HG03045 (cell line): ENCODE measurements around the gene TCP10L.
"Not testable (repeated sequence)": the region's sequence is repeated elsewhere in the genome, so short reads cannot be mapped to it uniquely, and the experiment has no call there.

Experiments used
- ATAC-seq: cut with Tn5 transposase; IDR thresholded peaks from one replicate; pipeline ENCODE4 v1.9.1; 2021; ENCODE audit warnings: mild to moderate bottlenecking, moderate library complexity; ENCODE audit not compliant: unreplicated experiment

Gene TCP10L

DNA sequence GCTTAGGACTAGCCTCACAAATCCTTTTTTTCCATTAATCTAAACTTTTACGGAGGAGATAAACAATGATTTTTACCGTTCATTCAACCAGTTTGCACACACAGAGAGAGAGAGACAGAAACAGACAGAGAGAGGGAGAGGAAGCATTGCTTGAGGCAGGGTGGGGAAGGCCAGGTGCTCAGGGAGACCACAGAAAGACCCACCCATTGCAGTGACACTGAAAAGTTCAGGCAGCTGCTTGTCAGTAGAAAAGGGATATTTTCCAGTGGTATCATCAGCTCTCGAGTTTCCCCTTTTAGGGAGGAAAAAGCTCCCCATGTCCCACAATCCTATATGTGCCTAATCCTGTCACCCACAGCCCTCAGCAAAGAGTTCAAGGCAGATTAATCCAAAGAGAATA is 27.2 kb downstream of the TCP10L start:
- no peak for ATAC-seq

DNA sequence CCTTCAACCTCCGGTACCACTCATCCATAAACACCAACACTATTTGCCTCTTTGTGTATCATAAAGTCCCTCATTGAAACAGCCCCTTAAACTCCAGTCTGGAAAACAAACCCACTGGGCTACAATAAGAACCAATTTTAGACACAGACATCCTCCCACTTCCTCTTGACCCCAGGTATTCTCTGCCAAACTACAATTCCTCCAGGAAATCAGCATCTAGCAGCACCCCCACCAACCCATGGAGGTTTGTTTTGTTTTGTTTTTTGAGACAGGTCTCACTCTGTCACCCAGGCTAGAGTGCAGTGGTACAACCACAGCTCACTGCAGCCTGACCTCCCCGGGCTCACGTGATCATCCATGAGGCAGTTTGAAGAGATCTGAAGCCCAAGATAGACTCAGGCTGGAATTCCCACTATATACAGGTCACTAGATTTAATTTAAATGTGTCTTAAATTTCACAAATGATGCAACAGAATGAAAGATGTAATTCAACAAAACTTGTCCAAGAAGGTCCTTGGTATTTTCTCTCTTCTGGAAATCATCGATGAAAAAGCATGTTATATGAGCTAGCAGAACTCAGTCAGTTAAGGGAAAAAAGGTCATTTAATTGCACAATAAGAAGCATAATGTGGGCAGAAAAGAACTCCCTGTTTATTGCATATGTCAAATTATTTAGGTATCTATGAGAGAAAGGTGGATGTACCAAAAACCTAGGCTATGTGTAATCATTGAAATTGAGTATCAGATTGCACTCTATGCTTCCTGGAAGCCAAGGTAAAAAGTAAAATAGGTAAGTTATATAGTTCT is 30.3 kb downstream of the TCP10L start:
- no peak for ATAC-seq

DNA sequence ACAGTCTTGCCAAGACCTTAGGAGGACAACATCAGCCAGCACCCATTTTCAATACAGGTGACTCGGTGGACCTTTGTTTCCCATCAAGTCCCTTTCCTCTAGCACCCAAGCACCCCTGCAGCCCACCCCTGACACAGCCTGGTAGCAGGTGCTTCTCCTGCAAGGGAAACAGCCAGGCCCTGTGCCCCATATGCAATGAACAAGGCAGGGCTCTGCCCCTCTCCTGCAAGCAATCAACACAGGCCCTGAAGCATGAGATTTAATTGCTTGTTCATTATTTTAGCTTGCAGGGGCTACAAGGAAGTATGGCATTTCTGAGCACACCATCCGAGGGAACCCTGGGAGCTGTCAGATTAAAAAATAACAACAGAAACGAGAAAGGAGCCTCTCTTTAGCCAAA is 35.4 kb downstream of the TCP10L start:
- ATAC-seq: no peak

DNA sequence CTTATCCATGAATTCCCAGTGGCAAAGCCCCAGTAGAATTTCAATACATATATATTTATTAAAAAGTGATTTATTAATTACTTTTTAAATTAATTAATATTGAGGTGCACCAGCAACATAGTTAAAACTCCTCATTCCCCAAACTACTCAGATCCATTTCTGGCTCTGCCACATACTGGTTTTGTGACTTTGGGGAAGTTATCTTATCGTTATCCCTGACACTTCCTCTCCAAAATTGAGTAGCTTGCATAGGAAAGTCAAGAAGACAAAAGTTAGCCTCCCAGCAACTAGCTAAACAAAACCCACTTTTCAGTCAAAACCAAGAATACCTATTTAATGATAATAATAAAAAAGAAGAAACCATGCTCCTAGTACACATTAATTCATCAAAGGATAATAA is 35.9 kb downstream of the TCP10L start:
- no peak for ATAC-seq

DNA sequence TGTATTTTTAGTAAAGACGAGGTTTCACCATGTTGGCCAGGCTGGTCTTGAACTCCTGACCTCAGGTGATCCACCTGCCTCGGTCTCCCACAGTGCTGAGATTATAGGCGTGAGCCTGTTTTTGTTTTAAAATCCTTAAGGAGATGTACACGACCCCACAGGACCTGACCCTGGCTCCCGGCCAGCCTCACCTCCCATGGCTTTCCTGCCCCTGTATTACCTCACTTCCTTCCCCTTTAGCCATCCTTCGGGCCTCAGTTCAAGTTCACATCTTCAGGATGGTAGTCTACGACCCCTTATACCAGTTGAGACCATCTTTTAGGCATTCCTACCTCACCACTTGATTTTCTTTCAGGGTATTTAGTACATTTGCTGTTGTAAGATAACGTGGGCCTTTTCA is 36.3 kb downstream of the TCP10L start:
- no peak for ATAC-seq

DNA sequence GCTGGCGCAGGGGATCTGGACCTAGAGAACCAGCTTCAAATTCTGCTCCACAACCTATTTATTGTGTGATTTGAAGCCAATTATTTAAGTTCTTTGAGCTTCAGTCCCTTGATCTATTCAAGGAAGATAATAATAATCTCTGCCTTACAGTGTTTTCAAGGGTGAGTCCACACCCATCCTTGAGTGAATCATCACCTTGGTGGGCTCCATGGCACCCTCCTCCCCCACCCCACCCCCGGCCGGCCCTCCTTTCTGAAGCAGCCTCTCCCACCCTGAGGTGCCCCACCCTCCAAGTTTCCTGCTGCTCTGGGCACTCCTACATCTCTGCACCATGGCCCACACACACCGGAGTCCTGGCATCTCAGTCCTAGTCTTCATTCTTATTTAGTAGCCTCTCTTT is 38.3 kb downstream of the TCP10L start:
- ATAC-seq: no peak

DNA sequence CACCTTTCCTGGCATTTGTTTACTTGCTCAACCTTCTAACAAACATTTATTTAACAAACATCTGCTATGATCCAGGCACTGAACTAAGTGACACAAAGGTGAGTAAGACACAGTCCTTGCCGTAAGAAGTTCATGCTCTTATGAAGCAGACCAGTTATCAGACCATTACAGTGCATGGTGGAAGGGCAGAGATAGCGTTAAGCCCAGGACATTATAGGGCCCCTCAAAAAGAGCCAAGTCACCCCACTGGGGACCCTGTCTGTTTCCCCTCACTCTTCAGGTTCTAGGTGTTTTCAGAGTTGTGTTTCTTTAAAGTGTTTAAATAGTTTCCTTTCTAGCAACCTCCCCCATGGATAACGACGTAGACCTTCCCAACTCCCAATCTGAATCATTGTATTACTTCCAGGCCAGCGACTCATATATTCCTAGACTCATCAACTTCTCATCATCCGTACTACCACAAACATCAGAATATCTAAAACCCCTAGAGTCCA is 39.3 kb downstream of the TCP10L start:
- no peak for ATAC-seq

DNA sequence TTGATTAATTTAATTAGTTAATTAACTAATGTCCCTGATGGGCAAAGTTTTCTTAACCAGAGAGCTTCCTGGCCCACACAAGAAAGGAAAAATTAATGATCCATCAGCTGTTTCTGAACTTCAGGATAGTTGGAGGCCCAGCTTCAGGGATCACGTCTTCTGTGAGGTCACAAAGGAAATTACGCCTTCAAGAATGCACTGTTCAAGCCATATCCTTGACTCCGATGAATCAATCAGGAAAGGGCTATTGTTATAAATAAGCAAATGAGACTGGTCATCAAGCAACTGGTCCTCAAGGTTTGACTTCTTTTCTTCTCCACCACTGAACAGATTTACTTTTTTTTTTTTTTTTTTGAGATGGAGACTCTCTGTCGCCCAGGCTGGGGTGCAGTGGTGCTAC is 40.6 kb downstream of the TCP10L start:
- ATAC-seq: no peak

DNA sequence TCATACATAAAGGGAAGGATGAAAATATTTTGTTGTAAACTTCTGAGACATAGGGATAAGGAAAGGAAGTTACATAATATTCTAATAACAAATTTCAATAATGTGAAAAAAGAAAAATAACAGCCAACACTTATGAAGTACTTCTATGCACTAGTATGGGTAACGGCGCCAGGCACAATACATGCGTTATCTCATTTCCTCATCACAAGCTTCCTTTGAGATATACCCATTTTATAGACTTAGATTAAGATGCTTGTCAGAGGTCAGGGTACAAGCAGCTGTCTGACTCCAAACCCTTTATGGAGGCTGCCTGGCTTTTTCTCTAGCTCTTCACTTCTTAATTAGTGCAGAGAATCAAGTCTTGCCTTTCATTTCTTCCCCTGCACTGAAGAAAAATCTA is 41.3 kb downstream of the TCP10L start:
- ATAC-seq: no peak

DNA sequence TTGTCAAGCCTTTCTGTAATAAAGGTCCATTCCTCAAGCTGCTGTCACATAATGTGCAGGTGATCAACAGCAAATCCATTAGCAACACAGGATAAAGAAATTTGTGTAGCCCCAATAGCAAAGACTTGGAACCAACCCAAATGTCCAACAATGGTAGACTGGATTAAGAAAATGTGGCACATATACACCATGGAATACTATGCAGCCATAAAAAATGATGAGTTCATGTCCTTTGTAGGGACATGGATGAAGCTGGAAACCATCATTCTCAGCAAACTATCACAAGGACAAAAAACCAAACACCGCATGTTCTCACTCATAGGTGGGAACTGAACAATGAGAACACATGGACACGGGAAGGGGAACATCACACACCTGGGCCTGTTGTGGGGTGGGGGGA is 42.3 kb downstream of the TCP10L start:
- ATAC-seq: not testable (repeated sequence)

DNA sequence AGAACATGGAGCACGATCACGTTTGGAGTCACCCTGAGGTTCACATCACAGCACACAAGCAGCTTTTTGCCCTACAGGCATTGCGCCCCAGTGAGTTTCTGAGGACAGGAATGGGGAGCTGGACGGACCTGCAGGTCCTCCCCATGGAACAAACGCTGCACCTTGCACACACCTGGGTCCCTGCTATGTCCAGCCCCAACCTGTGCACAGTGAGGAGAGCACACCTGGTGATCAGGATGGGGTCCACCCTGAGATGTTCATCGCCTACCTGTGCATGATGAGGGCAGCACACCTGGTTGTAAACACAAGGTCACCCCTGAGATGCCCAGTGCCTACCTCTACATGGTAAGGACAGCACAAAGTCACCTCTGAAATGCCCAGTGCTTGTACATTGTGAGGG is 45.9 kb downstream of the TCP10L start:
- no peak for ATAC-seq

DNA sequence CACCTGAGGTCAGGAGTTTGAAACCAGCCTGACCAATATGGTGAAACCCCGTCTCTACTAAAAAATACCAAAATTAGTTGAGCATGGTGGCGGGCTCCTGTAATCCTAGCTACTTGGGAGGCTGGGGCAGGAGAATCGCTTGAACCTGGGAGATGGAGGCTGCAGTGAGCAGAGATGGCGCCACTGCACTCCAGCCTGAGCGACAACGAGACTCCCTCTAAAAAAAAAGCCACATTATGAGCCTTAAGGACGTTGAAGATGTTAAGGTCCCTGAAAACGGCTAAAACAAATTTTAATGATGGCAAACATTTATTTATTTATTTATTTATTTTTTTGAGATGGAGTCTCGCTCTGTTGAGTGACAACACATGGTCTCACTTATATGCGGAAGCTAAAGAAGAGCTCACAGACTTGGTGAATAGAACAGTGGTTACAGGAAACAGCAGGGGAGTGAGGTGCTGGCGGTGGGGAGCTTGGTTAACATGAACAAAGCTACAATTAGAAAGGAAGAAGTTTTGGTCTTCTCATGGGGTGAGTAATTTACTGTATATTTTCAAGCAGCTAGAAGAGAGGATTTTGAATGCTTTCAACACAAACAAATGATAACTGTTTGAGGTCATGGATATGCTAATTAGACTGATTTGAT is 47.1 kb downstream of the TCP10L start:
- ATAC-seq: no peak

DNA sequence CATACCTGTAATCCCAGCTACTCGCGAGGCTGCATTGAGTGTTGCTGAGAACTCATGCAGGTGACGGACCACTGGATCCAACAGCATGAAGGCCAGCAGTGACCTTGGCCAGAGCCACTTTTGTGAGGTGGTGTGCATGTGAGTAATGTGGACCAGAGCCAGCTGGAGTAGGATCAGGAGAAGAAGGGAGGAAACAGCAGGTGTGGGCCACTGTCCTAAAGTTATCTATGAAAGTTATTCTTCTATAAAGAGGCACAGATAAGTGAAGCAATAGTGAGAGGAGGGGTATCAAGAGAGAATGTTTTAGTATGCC is 47.8 kb downstream of the TCP10L start:
- no peak for ATAC-seq

DNA sequence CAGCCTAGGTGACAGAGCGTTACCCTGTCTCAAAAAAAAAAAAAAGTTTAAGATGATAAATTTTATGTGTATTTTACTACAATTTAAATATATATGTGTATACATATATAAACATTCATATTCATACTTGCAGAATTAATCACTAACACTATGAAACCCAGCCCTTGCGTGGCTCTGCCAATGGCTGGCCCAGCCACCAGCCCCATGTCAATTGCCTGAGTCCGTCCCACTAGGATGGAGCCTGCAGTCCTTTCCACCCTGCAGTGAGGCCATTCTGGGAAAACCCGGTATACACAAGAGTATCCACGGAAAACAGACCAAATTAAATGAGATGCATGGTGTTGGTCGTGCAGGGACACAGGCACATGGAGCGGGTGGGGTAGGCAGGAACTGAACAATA is 49.7 kb downstream of the TCP10L start:
- ATAC-seq: no peak

DNA sequence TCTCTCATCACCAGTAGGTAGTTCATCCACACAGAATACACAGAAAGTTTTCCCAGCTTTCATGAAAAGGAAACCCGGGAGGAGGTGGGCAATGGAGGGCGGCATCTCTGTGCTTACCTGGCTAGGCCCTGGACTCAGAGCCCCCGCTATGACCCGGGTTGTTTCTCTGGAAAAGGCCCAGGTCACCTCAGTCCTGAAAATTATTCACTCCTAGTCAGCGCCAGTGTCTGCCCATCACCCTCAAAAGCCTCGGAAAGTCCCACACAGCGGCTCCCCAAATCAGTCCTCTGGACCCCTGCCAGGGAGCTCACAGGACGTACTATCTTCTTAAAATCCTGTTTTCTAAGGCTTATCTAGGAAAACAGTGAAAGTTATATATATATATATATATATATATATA is 51.2 kb downstream of the TCP10L start:
- ATAC-seq: no peak

DNA sequence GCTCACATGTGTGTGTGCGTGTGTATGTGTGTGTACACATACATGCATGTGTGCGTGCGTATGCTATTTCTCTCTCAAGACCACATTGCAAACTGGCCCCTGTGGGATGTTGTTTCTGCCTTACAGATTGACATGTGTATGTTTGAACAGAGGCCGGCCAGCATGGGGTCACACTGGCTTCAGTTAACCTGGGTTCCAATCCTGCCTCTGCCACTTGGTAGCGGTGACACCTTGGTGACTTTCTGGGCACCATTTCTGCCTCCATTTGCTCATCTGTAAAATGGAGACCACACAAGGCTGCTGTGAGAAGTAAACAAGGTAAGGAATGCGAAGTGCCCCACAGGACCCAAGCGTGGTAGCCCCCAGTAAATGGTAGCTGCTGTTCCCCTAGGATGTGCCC is 51.7 kb downstream of the TCP10L start:
- ATAC-seq: no peak

DNA sequence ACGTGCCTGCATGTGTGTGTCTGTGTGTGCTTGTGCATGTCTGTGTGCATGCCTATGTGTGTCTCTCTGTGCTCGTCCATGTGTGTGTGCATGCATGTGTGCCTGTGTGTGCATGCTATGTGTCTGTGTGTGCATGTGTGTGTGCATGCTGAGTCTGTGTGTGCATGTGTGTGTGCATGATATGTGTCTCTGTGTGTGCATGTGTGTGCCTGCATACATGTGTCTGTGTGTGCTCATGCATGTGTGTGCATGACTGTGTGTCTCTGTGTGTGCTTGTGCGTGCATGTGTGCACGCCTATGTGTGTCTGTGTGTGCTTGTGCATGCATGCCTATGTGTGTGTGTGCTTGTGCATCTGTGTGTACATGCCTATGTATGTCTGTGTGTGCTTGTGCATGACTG is 52.3 kb downstream of the TCP10L start:
- no peak for ATAC-seq

DNA sequence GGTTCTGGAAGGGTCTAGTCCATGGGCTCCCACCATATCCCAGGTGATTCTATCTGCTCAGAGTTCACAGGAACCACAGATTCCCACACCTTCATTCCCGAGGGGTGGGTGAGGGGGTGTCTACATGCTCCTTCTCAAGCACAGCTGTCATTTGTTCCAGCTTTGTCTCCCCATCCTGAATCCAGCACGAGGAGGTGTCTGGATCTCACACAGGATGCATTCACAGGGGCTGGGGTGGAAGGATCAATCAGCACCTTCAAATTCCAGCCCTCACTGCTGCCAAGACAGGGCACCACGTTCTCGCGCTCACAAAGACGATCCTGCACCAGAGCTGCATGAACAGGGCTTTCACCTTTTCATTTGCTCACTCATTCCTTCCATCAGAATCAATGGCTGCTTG is 52.7 kb downstream of the TCP10L start:
- no peak for ATAC-seq

DNA sequence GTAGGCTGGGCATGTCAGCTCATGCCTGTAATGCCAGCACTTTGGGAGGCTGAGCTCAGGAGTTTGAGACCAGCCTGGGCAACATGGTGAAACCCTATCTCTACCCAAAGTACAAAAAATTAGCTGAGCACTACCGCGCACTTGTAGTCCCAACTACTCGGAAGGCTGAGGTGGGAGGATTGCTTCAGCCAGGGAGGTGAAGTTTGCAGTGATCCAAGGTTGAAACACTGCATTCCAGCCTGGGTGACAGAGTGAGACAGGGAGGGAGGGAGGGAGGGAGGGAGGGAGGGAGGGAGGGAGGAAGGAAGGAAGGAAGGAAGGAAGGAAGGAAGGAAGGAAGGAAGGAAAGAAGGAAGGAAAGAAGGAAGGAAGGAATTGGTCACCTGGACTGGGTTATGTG is 53.8 kb downstream of the TCP10L start:
- not testable (repeated sequence) for ATAC-seq

DNA sequence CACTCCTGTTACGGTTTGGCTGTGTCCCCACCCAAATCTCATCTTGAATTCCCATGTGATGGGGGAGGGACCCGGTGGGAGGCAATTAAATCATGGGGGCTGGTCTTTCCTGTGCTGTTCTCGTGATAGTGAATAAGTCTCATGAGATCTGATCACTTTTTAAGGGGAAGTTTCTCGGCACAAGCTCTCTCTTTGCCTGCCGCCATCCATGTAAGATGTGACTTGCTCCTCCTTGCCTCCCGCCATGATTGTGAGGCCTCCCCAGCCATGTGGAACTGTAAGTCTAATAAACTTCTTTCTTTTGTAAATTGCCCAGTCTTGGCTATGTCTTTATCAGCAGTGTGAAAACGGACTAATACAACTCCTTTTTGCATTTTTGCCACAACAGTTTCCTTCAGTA is 54.5 kb downstream of the TCP10L start:
- ATAC-seq: not testable (repeated sequence)

DNA sequence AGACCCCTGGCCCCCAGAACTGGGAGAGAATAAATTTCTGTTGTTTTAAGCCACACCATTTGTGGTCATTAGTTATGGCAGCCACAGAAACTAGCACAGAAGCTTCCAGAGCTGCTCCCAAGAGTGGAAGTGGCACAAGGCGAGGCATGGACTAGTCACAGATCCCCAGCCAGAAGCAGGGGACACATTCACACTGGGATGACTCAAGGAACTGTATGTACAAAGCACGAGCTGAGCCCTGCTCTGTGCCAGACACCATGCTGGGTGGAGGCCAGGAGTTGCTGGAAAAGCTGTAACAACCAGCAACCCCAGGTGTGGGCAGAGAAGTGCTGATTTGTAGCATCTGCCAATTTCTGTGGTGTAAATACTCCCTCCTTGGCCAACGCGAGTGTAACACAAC is 55.6 kb downstream of the TCP10L start:
- ATAC-seq: no peak

DNA sequence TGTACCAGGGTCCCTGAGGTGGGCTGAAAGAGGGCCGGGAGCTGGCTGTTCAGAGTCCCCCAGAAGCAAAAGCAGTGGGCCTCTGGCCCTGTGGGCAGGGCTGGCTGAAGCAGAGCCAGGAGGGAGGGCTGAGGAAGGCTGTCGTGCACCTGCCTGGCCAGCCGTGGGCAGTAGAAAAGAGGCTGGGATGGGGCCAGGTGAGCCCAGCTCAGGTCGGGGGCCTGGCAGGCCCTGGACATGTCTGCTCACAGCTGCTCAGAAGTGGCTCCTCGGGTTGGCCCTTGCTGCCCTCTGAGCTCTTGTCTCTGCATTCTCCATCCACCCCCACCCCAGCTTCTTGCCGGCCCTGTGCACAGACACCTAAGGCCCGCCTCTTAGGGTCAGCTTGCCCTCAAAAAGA is 60.0 kb downstream of the TCP10L start:
- ATAC-seq: no peak
